ENCODE data around the gene MYH1.

- TF ChIP-seq, protein P1, sequence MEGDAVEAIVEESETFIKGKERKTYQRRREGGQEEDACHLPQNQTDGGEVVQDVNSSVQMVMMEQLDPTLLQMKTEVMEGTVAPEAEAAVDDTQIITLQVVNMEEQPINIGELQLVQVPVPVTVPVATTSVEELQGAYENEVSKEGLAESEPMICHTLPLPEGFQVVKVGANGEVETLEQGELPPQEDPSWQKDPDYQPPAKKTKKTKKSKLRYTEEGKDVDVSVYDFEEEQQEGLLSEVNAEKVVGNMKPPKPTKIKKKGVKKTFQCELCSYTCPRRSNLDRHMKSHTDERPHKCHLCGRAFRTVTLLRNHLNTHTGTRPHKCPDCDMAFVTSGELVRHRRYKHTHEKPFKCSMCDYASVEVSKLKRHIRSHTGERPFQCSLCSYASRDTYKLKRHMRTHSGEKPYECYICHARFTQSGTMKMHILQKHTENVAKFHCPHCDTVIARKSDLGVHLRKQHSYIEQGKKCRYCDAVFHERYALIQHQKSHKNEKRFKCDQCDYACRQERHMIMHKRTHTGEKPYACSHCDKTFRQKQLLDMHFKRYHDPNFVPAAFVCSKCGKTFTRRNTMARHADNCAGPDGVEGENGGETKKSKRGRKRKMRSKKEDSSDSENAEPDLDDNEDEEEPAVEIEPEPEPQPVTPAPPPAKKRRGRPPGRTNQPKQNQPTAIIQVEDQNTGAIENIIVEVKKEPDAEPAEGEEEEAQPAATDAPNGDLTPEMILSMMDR (IDR thresholded peaks at IDR 0.05), result no peak
- TF ChIP-seq POLR2A (IDR thresholded peaks at IDR 0.05) (no peak), POLR2AphosphoS5 (IDR thresholded peaks at IDR 0.05) (no peak), EP300 (IDR thresholded peaks at IDR 0.05) (no peak)
Observed at GRCh38 chr17:10527419-10527818, 9.1 kb upstream of the MYH1 start.
